Left hindlimb (tissue), 1 donor: ENCODE results near the gene IGF1R.

Experiments
- DNase-seq: peaks from one replicate; pipeline ENCODE4 v3.0.0-alpha.2; 2018

IGF1R gene

GRCh38 chr15:98927022-98927421 is 278.7 kb downstream of the IGF1R start:
- DNase-seq, result no peak

GRCh38 chr15:98927996-98928395 is 279.7 kb downstream of the IGF1R start:
- no peak for DNase-seq

GRCh38 chr15:98930576-98930975 is 282.2 kb downstream of the IGF1R start:
- DNase-seq, result no peak

- DNase-seq, result no peak
Observed at GRCh38 chr15:98931004-98931403, 282.7 kb downstream of the IGF1R start.

- no peak for DNase-seq
Observed at GRCh38 chr15:98933406-98933805, 285.1 kb downstream of the IGF1R start.

GRCh38 chr15:98935736-98936135 is 287.4 kb downstream of the IGF1R start:
- DNase-seq, result no peak

- DNase-seq, result no peak
Observed at GRCh38 chr15:98937413-98938104, 289.2 kb downstream of the IGF1R start.

- no peak for DNase-seq
Observed at GRCh38 chr15:98938105-98938417, 289.7 kb downstream of the IGF1R start.

GRCh38 chr15:98938799-98939198 is 290.5 kb downstream of the IGF1R start:
- no peak for DNase-seq

- no peak for DNase-seq
Observed at GRCh38 chr15:98939311-98940080, 291.2 kb downstream of the IGF1R start.

GRCh38 chr15:98941595-98942255 is 293.4 kb downstream of the IGF1R start:
- DNase-seq, result no peak

- no peak for DNase-seq
Observed at GRCh38 chr15:98942431-98942830, 294.1 kb downstream of the IGF1R start.

GRCh38 chr15:98943051-98943508 is 294.7 kb downstream of the IGF1R start:
- DNase-seq, result no peak

GRCh38 chr15:98943601-98944151 is 295.3 kb downstream of the IGF1R start:
- no peak for DNase-seq

GRCh38 chr15:98946301-98947255 is 298.2 kb downstream of the IGF1R start:
- no peak for DNase-seq

GRCh38 chr15:98948456-98948855 is 300.1 kb downstream of the IGF1R start:
- no peak for DNase-seq

- no peak for DNase-seq
Observed at GRCh38 chr15:98948941-98949340, 300.6 kb downstream of the IGF1R start.

- no peak for DNase-seq
Observed at GRCh38 chr15:98949624-98950023, 301.3 kb downstream of the IGF1R start.

- no peak for DNase-seq
Observed at GRCh38 chr15:98950248-98950647, 301.9 kb downstream of the IGF1R start.

GRCh38 chr15:98951004-98951403 is 302.7 kb downstream of the IGF1R start:
- no peak for DNase-seq

- DNase-seq, result no peak
Observed at GRCh38 chr15:98951493-98952320, 303.4 kb downstream of the IGF1R start.
